SK-MEL-5 (cell line): ENCODE data around the gene DEPP1. TPM values are rescaled to one million over a fixed set of nuclear protein-coding genes. Genes with fewer than 3 reads are reported as not detected.

ENCODE experiments used
- DNase-seq: peaks from one replicate; pipeline ENCODE4 v3.0.0-alpha.2; 2016; ENCODE audit warnings: low read depth, low spot score
- in situ Hi-C: cut with HindIII; loops from 2 replicates; pipeline ENCODE4 v1.10.0; 2016; ENCODE audit warnings: low sequenced_read_pairs, high pct_unique_total_duplicates, low pct_unique_long_range_greater_than_20kb
- total RNA-seq: library from RNA; depleted of rRNA; stranded (reverse); fragments of >200 nt; shearing (Covaris generic); gene quantifications from 2 replicates; pipeline ENCODE4 v1.2.3, GENCODE V29; 2014

DEPP1 gene
- total RNA-seq, 1 experiment from 2014 or later = 0.71 TPM

- no peak for DNase-seq
- in situ Hi-C loops = no loop called here
Measured at GRCh38 chr10:44983066-44983894, 4.7 kb upstream of the DEPP1 start.

- no peak for DNase-seq
- in situ Hi-C loops = no loop called here
Measured at GRCh38 chr10:44982496-44982895, 3.9 kb upstream of the DEPP1 start.

- no peak for DNase-seq
- in situ Hi-C loops = no loop called here
Measured at GRCh38 chr10:44982114-44982460, 3.5 kb upstream of the DEPP1 start.

- in situ Hi-C loops = no loop called here
- peak; percentile 55 for DNase-seq
Measured at GRCh38 chr10:44981172-44982113, 2.8 kb upstream of the DEPP1 start.

- no peak for DNase-seq
- in situ Hi-C loops = no loop called here
Measured at GRCh38 chr10:44980309-44981171, 1.9 kb upstream of the DEPP1 start.

GRCh38 chr10:44979281-44980191, 927 bp upstream of the DEPP1 start:
- in situ Hi-C loops = no loop called here
- DNase-seq = no peak

- DNase-seq = no peak
- in situ Hi-C loops = no loop called here
Measured at GRCh38 chr10:44978213-44978569, 418 bp downstream of the DEPP1 start.

- no peak for DNase-seq
- in situ Hi-C loops = no loop called here
Measured at GRCh38 chr10:44977287-44978212, 1.1 kb downstream of the DEPP1 start.

GRCh38 chr10:44976352-44977198, 2.0 kb downstream of the DEPP1 start:
- in situ Hi-C loops = no loop called here
- no peak for DNase-seq

GRCh38 chr10:44975431-44976331, 2.9 kb downstream of the DEPP1 start:
- in situ Hi-C loops = no loop called here
- no peak for DNase-seq

- DNase-seq = peak; percentile 46
- in situ Hi-C loops = no loop called here
Measured at GRCh38 chr10:44974628-44975430, 3.8 kb downstream of the DEPP1 start.

- in situ Hi-C loops = no loop called here
- DNase-seq = no peak
Measured at GRCh38 chr10:44974082-44974627, 4.5 kb downstream of the DEPP1 start.

- in situ Hi-C loops = no loop called here
- no peak for DNase-seq
Measured at GRCh38 chr10:44973323-44974081, 5.1 kb downstream of the DEPP1 start.
